GM18861 (cell line): Measurements from ENCODE around the gene ETFA.

Source experiments
- ATAC-seq: cut with Tn5 transposase; IDR thresholded peaks from one replicate; pipeline ENCODE4 v1.9.1; 2021; ENCODE audit not compliant: unreplicated experiment

Gene ETFA

GRCh38 chr15:76311100-76311953 lies at the start of gene ETFA:
Gene ETFA, minus strand, starts transcription at chr15:76311469. Its CDS starts 81 bp downstream, at chr15:76311388.
- peak; percentile 93 for ATAC-seq

- no peak for ATAC-seq
Measured at GRCh38 chr15:76360416-76360815, 49.1 kb upstream of the ETFA start.

- ATAC-seq = no peak
Measured at GRCh38 chr15:76359152-76359551, 47.9 kb upstream of the ETFA start.

GRCh38 chr15:76358453-76358852 lies 47.2 kb upstream of the ETFA start:
- ATAC-seq = no peak

- no peak for ATAC-seq
Measured at GRCh38 chr15:76354823-76355440, 43.7 kb upstream of the ETFA start.

- no peak for ATAC-seq
Measured at GRCh38 chr15:76353903-76354302, 42.6 kb upstream of the ETFA start.

- no peak for ATAC-seq
Measured at GRCh38 chr15:76353023-76353577, 41.8 kb upstream of the ETFA start.

- ATAC-seq = no peak
Measured at GRCh38 chr15:76349301-76350070, 38.2 kb upstream of the ETFA start.

- no peak for ATAC-seq
Measured at GRCh38 chr15:76347482-76348055, 36.3 kb upstream of the ETFA start.

- ATAC-seq = no peak
Measured at GRCh38 chr15:76346669-76347481, 35.6 kb upstream of the ETFA start.

GRCh38 chr15:76345880-76346668 lies 34.8 kb upstream of the ETFA start:
- ATAC-seq = no peak

- no peak for ATAC-seq
Measured at GRCh38 chr15:76345583-76345879, 34.3 kb upstream of the ETFA start.

- ATAC-seq = no peak
Measured at GRCh38 chr15:76344893-76345582, 33.8 kb upstream of the ETFA start.

- no peak for ATAC-seq
Measured at GRCh38 chr15:76343313-76343996, 32.2 kb upstream of the ETFA start.

- ATAC-seq = no peak
Measured at GRCh38 chr15:76342382-76343201, 31.3 kb upstream of the ETFA start.

- ATAC-seq = no peak
Measured at GRCh38 chr15:76342058-76342381, 30.8 kb upstream of the ETFA start.

GRCh38 chr15:76341366-76342057 lies 30.2 kb upstream of the ETFA start:
- ATAC-seq = no peak
